Measurements from ENCODE around the gene KHSRP.

Gene KHSRP

GRCh38 chr19:6459262-6460098, 34.9 kb upstream of the KHSRP start, which contains the start of gene SLC25A23:
Gene SLC25A23, minus strand, starts transcription at chr19:6459792. Its CDS starts 164 bp downstream, at chr19:6459628.
- POLR2A ChIA-PET, result interaction anchor here (0.8 to 2.4 kb wide), 6 partner anchors 11 to 277 kb away, joined by 3 to 10 read pairs (median 4); partner anchors contain the start of genes ALKBH7 and KHSRP
- TF ChIP-seq ELF4 (IDR thresholded peaks at IDR 0.05), result no peak
- no peak for TF ChIP-seq ARNT (IDR thresholded peaks at IDR 0.05)
- TF ChIP-seq FOXM1 (IDR thresholded peaks at IDR 0.05; ENCODE audit: borderline replicate concordance), result peak; percentile 53; the same call in 1 of the 2 replicates
- no peak for TF ChIP-seq L3MBTL2 (conservative IDR thresholded peaks at IDR 0.05)
- no peak for TF ChIP-seq FOXK2 (IDR thresholded peaks at IDR 0.05)
- TF ChIP-seq SUZ12 (IDR thresholded peaks at IDR 0.05), result no peak
- TF ChIP-seq LEF1 (IDR thresholded peaks at IDR 0.05; ENCODE audit: borderline replicate concordance), result no peak
- TF ChIP-seq BHLHE40 (IDR thresholded peaks at IDR 0.05; ENCODE audit: borderline replicate concordance), result no peak
- no peak for TF ChIP-seq FOXA1 (IDR thresholded peaks at IDR 0.05)
- peak; percentile 88 for DNase-seq (ENCODE audit: extremely low spot score)
- CTCF ChIA-PET, result no interaction called here

- ChIA-PET CTCF (no interaction called here), POLR2A (interaction anchor here (1.2 to 2.4 kb wide), 3 partner anchors 34 to 278 kb away, joined by 3 to 10 read pairs (median 5); partner anchors contain the start of gene KHSRP)
- TF ChIP-seq ARNT (IDR thresholded peaks at IDR 0.05) (no peak), FOXM1 (IDR thresholded peaks at IDR 0.05; ENCODE audit: borderline replicate concordance) (no peak), ELF4 (IDR thresholded peaks at IDR 0.05) (no peak), BHLHE40 (IDR thresholded peaks at IDR 0.05; ENCODE audit: borderline replicate concordance) (no peak), FOXK2 (IDR thresholded peaks at IDR 0.05) (no peak), PKNOX1 (IDR thresholded peaks at IDR 0.05) (no peak), L3MBTL2 (conservative IDR thresholded peaks at IDR 0.05) (no peak), SUZ12 (IDR thresholded peaks at IDR 0.05) (no peak), FOXA1 (IDR thresholded peaks at IDR 0.05) (no peak), SP1 (IDR thresholded peaks at IDR 0.05) (no peak), TARDBP (IDR thresholded peaks at IDR 0.05) (no peak), ZNF384 (IDR thresholded peaks at IDR 0.05) (no peak), LEF1 (IDR thresholded peaks at IDR 0.05; ENCODE audit: borderline replicate concordance) (no peak), NFRKB (IDR thresholded peaks at IDR 0.05) (no peak), CTBP1 (IDR thresholded peaks at IDR 0.05; ENCODE audit: borderline replicate concordance) (no peak)
- DNase-seq (ENCODE audit: extremely low spot score), result no peak
Measured at GRCh38 chr19:6458695-6459261, 34.2 kb upstream of the KHSRP start.

GRCh38 chr19:6457958-6458694, 33.5 kb upstream of the KHSRP start:
- TF ChIP-seq FOXA1 (IDR thresholded peaks at IDR 0.05) (no peak), FOXK2 (IDR thresholded peaks at IDR 0.05) (no peak), HDGF (IDR thresholded peaks at IDR 0.05; ENCODE audit: borderline replicate concordance) (no peak), PKNOX1 (IDR thresholded peaks at IDR 0.05) (no peak), FOXM1 (IDR thresholded peaks at IDR 0.05; ENCODE audit: borderline replicate concordance) (no peak), LEF1 (IDR thresholded peaks at IDR 0.05; ENCODE audit: borderline replicate concordance) (no peak), ELF4 (IDR thresholded peaks at IDR 0.05) (no peak), NFRKB (IDR thresholded peaks at IDR 0.05) (no peak)
- DNase-seq (ENCODE audit: extremely low spot score), result no peak
- CTCF ChIA-PET, result no interaction called here
- POLR2A ChIA-PET, result interaction anchor here (1.8 to 2.4 kb wide), 2 partner anchors 33 to 278 kb away, joined by 5 to 10 read pairs; partner anchors contain the start of gene KHSRP

GRCh38 chr19:6455924-6456323, 31.3 kb upstream of the KHSRP start:
- no peak for DNase-seq (ENCODE audit: extremely low spot score)
- CTCF ChIA-PET, result no interaction called here
- POLR2A ChIA-PET, result no interaction called here
- TF ChIP-seq LEF1 (IDR thresholded peaks at IDR 0.05; ENCODE audit: borderline replicate concordance) (no peak), ELF4 (IDR thresholded peaks at IDR 0.05) (no peak), HDGF (IDR thresholded peaks at IDR 0.05; ENCODE audit: borderline replicate concordance) (no peak), BHLHE40 (IDR thresholded peaks at IDR 0.05; ENCODE audit: borderline replicate concordance) (no peak), SP1 (IDR thresholded peaks at IDR 0.05) (no peak), ZNF384 (IDR thresholded peaks at IDR 0.05) (no peak), PKNOX1 (IDR thresholded peaks at IDR 0.05) (no peak)

- CTCF ChIA-PET, result no interaction called here
- TF ChIP-seq BHLHE40 (IDR thresholded peaks at IDR 0.05; ENCODE audit: borderline replicate concordance), result no peak
- DNase-seq (ENCODE audit: extremely low spot score), result no peak
- POLR2A ChIA-PET, result no interaction called here
Measured at GRCh38 chr19:6453951-6454565, 29.4 kb upstream of the KHSRP start.
